IMR-90 (cell line): Measurements from ENCODE around the gene CAT. TPM values are rescaled to one million over a fixed set of nuclear protein-coding genes. Genes with fewer than 3 reads are reported as not detected.

ENCODE experiments used
- ATAC-seq: fragments of 200-7000 bp; cut with Tn5 transposase; 2 replicates; pipeline ENCODE4 v1.9.1; 2020; ENCODE audit warnings: low read depth, mild to moderate bottlenecking, moderate library complexity
- BruUV-seq: library from RNA; stranded (reverse); fragments of 400-500 nt; replicated peaks from 2 replicates; lab custom pipeline; 2021; lab: Mats Ljungman, UMichigan
- CTCF ChIA-PET: fragments of 300-600 bp; formaldehyde crosslinking; extraction: SDS; loops from one replicate; lab custom pipeline; 2021; ENCODE audit warnings: antibody characterized with exemption; lab: Yijun Ruan, JAX
- POLR2A ChIA-PET: fragments of 300-600 bp; sonication (Branson Sonifier 250); formaldehyde crosslinking; loops from one replicate; lab custom pipeline; 2022; ENCODE audit warnings: antibody characterized with exemption; ENCODE audit not compliant: unreplicated experiment; lab: Charles Lee
- DNase-seq: peaks from one replicate; pipeline ENCODE4 v3.0.0; 2013
- H2AFZ ChIP-seq: replicated peaks from 2 replicates; pipeline ENCODE3; 2013; ENCODE audit warnings: low read length, mild to moderate bottlenecking; ENCODE audit not compliant: poor library complexity
- H2AK5ac ChIP-seq: 2 replicates; pipeline ENCODE4 v1.6.1; 2013; ENCODE audit warnings: low read depth, low read length, inconsistent platforms
- H2AK9ac ChIP-seq: replicated peaks from 2 replicates; pipeline ENCODE3; 2013; ENCODE audit warnings: mild to moderate bottlenecking, low read depth, low read length, moderate library complexity; ENCODE audit not compliant: poor library complexity
- H2BK120ac ChIP-seq: 2 replicates; pipeline ENCODE4 v1.6.1; 2013; ENCODE audit warnings: low read depth, low read length, inconsistent platforms
- H2BK15ac ChIP-seq: 3 replicates; pipeline ENCODE4 v1.6.1; 2013; ENCODE audit warnings: low read depth, low read length, inconsistent platforms
- H2BK20ac ChIP-seq: 2 replicates; pipeline ENCODE4 v1.6.1; 2013; ENCODE audit warnings: low read depth, mild to moderate bottlenecking, inconsistent platforms, low read length, moderate library complexity
- H2BK5ac ChIP-seq: 2 replicates; pipeline ENCODE4 v1.6.1; 2013; ENCODE audit warnings: mild to moderate bottlenecking, low read depth, low read length, inconsistent platforms; ENCODE audit not compliant: poor library complexity, severe bottlenecking
- H3K14ac ChIP-seq: replicated peaks from 2 replicates; pipeline ENCODE4 v1.6.1; 2013; ENCODE audit warnings: low read depth, low read length, inconsistent platforms
- H3K18ac ChIP-seq: 2 replicates; pipeline ENCODE4 v1.6.1; 2013; ENCODE audit warnings: low read depth, low read length, control low read depth
- H3K23ac ChIP-seq: 2 replicates; pipeline ENCODE4 v1.6.1; 2013; ENCODE audit warnings: low read depth, low read length, inconsistent platforms
- H3K27ac ChIP-seq: 2 replicates; pipeline ENCODE4 v1.5.1; 2013; ENCODE audit warnings: mild to moderate bottlenecking, control low read depth, low read length; ENCODE audit not compliant: insufficient read depth
- H3K27me3 ChIP-seq: 2 replicates; pipeline ENCODE4 v1.6.1; 2013; ENCODE audit warnings: low read length; ENCODE audit not compliant: control insufficient read depth, insufficient read depth
- H3K36me3 ChIP-seq: 2 replicates; pipeline ENCODE4 v1.6.1; 2013; ENCODE audit warnings: low read length, mixed read lengths; ENCODE audit not compliant: control insufficient read depth, insufficient read depth
- H3K4ac ChIP-seq: 2 replicates; pipeline ENCODE4 v1.6.1; 2013; ENCODE audit warnings: low read depth, low read length, inconsistent platforms
- H3K4me1 ChIP-seq: 2 replicates; pipeline ENCODE4 v1.6.1; 2013; ENCODE audit warnings: low read length, mixed read lengths; ENCODE audit not compliant: control insufficient read depth, insufficient read depth
- H3K4me2 ChIP-seq: 2 replicates; pipeline ENCODE4 v1.6.1; 2013; ENCODE audit warnings: low read depth, mild to moderate bottlenecking, control low read depth, low read length, moderate library complexity
- H3K4me3 ChIP-seq: 2 replicates; pipeline ENCODE4 v1.5.1; 2013; ENCODE audit warnings: low read depth, mild to moderate bottlenecking, control low read depth, low read length, moderate library complexity; ENCODE audit not compliant: insufficient read depth
- H3K56ac ChIP-seq: 2 replicates; pipeline ENCODE4 v1.6.1; 2013; ENCODE audit warnings: low read length, inconsistent platforms; ENCODE audit not compliant: insufficient read depth; ENCODE audit errors: extremely low read depth
- H3K79me1 ChIP-seq, 2 experiments: 2 replicates each; pipeline ENCODE4 v1.6.1; 2013; ENCODE audit warnings: low read length in 2 of 2, inconsistent platforms in 1 of 2, low read depth in 1 of 2
- H3K9ac ChIP-seq: 2 replicates; pipeline ENCODE4 v1.6.1; 2013; ENCODE audit warnings: low read depth, low read length, control low read depth
- H3K9me1 ChIP-seq: 2 replicates; pipeline ENCODE4 v1.6.1; 2013; ENCODE audit warnings: low read length, inconsistent platforms; ENCODE audit not compliant: insufficient read depth
- H3K9me3 ChIP-seq: 2 replicates; pipeline ENCODE4 v1.6.1; 2013; ENCODE audit warnings: low read length; ENCODE audit not compliant: control insufficient read depth, insufficient read depth
- H4K20me1 ChIP-seq: 2 replicates; pipeline ENCODE4 v1.6.1; 2013; ENCODE audit warnings: low read length, inconsistent platforms; ENCODE audit not compliant: insufficient read depth
- H4K5ac ChIP-seq: 2 replicates; pipeline ENCODE4 v1.6.1; 2013; ENCODE audit warnings: mild to moderate bottlenecking, low read depth, low read length, control low read depth
- H4K8ac ChIP-seq, 2 experiments: 2 replicates each; pipeline ENCODE4 v1.6.1; 2013; ENCODE audit warnings: low read depth in 2 of 2, low read length in 2 of 2, control low read depth in 1 of 2, inconsistent platforms in 1 of 2
- H4K91ac ChIP-seq: 2 replicates; pipeline ENCODE4 v1.6.1; 2013; ENCODE audit warnings: low read depth, low read length, inconsistent platforms; ENCODE audit not compliant: insufficient read depth
- MAZ ChIP-seq: IDR thresholded peaks from 2 replicates; pipeline ENCODE4 v1.6.1; 2012; ENCODE audit warnings: low read depth, mild to moderate bottlenecking, low read length, improper control_type of control experiment, moderate library complexity, borderline replicate concordance
- RAD21 ChIP-seq: IDR thresholded peaks from 2 replicates; pipeline ENCODE4 v1.6.1; 2012; ENCODE audit warnings: low read length, improper control_type of control experiment
- WGBS, 2 experiments: methylation state at CpG; one replicate each; pipeline versions ENCODE4 v1.1.5 to v1.1.7; 2013; ENCODE audit warnings: missing lambda C conversion rate in 2 of 2; ENCODE audit not compliant: insufficient read length in 1 of 2; ENCODE audit errors: extremely low coverage in 2 of 2; 5-methylcytosine and 5-hydroxymethylcytosine counted together
- dilution Hi-C: fragments of 300-500 bp; cut with HindIII; formaldehyde crosslinking; loops from one replicate; pipeline ENCODE4 v1.14.3; 2018; ENCODE audit warnings: low sequenced_read_pairs; ENCODE audit not compliant: unreplicated experiment
- in situ Hi-C: fragments of 300-500 bp; cut with MboI; formaldehyde crosslinking; loops from 3 replicates; pipeline ENCODE4 v1.14.3; 2019; ENCODE audit warnings: low sequenced_read_pairs, inconsistent platforms, mixed read lengths
- intact Hi-C: fragments of 100-400 bp; cut with micrococcal nuclease; formaldehyde crosslinking; loops from 2 replicates; pipeline ENCODE4 v1.10.0; 2022
- polyA plus RNA-seq, 3 experiments: library from polyadenylated mRNA; depleted of rRNA; stranded (reverse); fragments of >200 nt; gene quantifications; 2 replicates each; pipeline ENCODE4 v1.2.3, GENCODE V29; 2012; ENCODE audit warnings: low replicate concordance in 1 of 3
- total RNA-seq: library from RNA; depleted of rRNA; stranded (reverse); fragments of >200 nt; gene quantifications from 2 replicates; pipeline ENCODE4 v1.2.3, GENCODE V29; 2012

Gene CAT
- total and polyA plus RNA-seq, 2 of the 4 experiments (the other 2 are of a cell fraction) = 52.5 to 80.5 TPM

GRCh38 chr11:34433899-34434298 lies 4.8 kb upstream of the CAT start:
- Histone ChIP-seq H3K27me3 (no peaks in the 10 kb centered on the region; the same call in 1 of the 2 replicates), H4K5ac (no peak overlapping the region), H3K27ac (no peak overlapping the region), H3K14ac (no peak overlapping the region), H2AFZ (no peak overlapping the region), H3K18ac (no peak overlapping the region), H2BK5ac (no peak overlapping the region), H3K9me3 (no peaks in the 10 kb centered on the region), H3K56ac (no peak overlapping the region), H2AK9ac (no peak overlapping the region), H3K9me1 (no peaks in the 10 kb centered on the region), H4K91ac (no peak overlapping the region), H4K20me1 (no peaks in the 10 kb centered on the region), H3K9ac (no peak overlapping the region), H2BK120ac (no peak overlapping the region), H3K4me2 (no peak overlapping the region), H2AK5ac (no peak overlapping the region), H3K79me1 (no peaks in the 10 kb centered on the region), H3K4ac (no peak overlapping the region), H2BK20ac (no peak overlapping the region), H4K8ac (no peak overlapping the region), H2BK15ac (no peak overlapping the region), H3K4me3 (no peak overlapping the region), H3K4me1 (no peaks in the 10 kb centered on the region), H3K36me3 (no peaks in the 10 kb centered on the region), H3K23ac (no peak overlapping the region)
- ChIA-PET CTCF (no interaction called here), POLR2A (no interaction called here)
- in situ Hi-C loops = no loop called here
- intact Hi-C loops = no loop called here
- BruUV-seq = no TSS peak
- no peak for DNase-seq
- no CpG with 5 or more reads among the region's 3 CpGs for WGBS, 2 experiments
- TF ChIP-seq MAZ (no peak), RAD21 (no peak)
- ATAC-seq = no peak
- dilution Hi-C loops = no loop called here
